HEK293 (cell line): ENCODE measurements around the gene PIP5K1C.

ENCODE experiments used
- KLF16 ChIP-seq: fragments of 450-650 bp; formaldehyde crosslinking; IDR thresholded peaks from 2 replicates; pipeline ENCODE4 v1.5.1; 2017; ENCODE audit warnings: missing biosample characterization, missing genetic modification characterization
- REPIN1 ChIP-seq: fragments of 450-650 bp; formaldehyde crosslinking; IDR thresholded peaks from 2 replicates; pipeline ENCODE4 v1.5.1; 2017; ENCODE audit warnings: missing biosample characterization, missing genetic modification characterization, low read depth
- SALL2 ChIP-seq: fragments of 450-650 bp; formaldehyde crosslinking; IDR thresholded peaks from 2 replicates; pipeline ENCODE4 v1.5.0; 2017; ENCODE audit warnings: missing biosample characterization, mild to moderate bottlenecking, missing genetic modification characterization, borderline replicate concordance
- SP3 ChIP-seq: fragments of 450-650 bp; formaldehyde crosslinking; IDR thresholded peaks from 2 replicates; pipeline ENCODE4 v1.5.1; 2016; ENCODE audit warnings: missing biosample characterization, missing genetic modification characterization
- TCF7L2 ChIP-seq: IDR thresholded peaks from 2 replicates; pipeline ENCODE4 v1.6.1; 2011; ENCODE audit warnings: low read depth, mild to moderate bottlenecking, inconsistent platforms, low read length, moderate library complexity, borderline replicate concordance
- ZNF510 ChIP-seq: fragments of 450-650 bp; formaldehyde crosslinking; IDR thresholded peaks from 2 replicates; pipeline ENCODE4 v1.5.1; 2018; ENCODE audit warnings: mild to moderate bottlenecking, missing genetic modification characterization, missing biosample characterization; ENCODE audit not compliant: insufficient replicate concordance
- ZNF837 ChIP-seq: fragments of 450-650 bp; formaldehyde crosslinking; IDR thresholded peaks from 2 replicates; pipeline ENCODE4 v1.5.1; 2016; ENCODE audit warnings: missing biosample characterization, missing genetic modification characterization
- ZSCAN23 ChIP-seq: fragments of 450-650 bp; formaldehyde crosslinking; IDR thresholded peaks from 2 replicates; pipeline ENCODE4 v1.5.1; 2016; ENCODE audit warnings: missing biosample characterization, missing genetic modification characterization
- TF ChIP-seq, protein P1 (sequence below): fragments of 450-650 bp; formaldehyde crosslinking; IDR thresholded peaks from 2 replicates; pipeline ENCODE4 v1.5.1; 2016; ENCODE audit warnings: missing biosample characterization, missing genetic modification characterization
- TF ChIP-seq, protein P2 (sequence below): fragments of 450-650 bp; formaldehyde crosslinking; IDR thresholded peaks from 2 replicates; pipeline ENCODE4 v1.5.1; 2016; ENCODE audit warnings: missing biosample characterization, missing genetic modification characterization, low read depth
- TF ChIP-seq, protein P3 (sequence below): fragments of 450-650 bp; formaldehyde crosslinking; IDR thresholded peaks from 2 replicates; pipeline ENCODE4 v1.5.1; 2016; ENCODE audit warnings: missing biosample characterization, missing genetic modification characterization
- TF ChIP-seq, protein P4 (sequence below): fragments of 450-650 bp; formaldehyde crosslinking; IDR thresholded peaks from 2 replicates; pipeline ENCODE4 v1.5.1; 2017; ENCODE audit warnings: missing biosample characterization, missing genetic modification characterization
- TF ChIP-seq, protein P5 (sequence below): fragments of 450-650 bp; formaldehyde crosslinking; optimal IDR thresholded peaks from 2 replicates; pipeline ENCODE3; 2016; ENCODE audit warnings: missing biosample characterization, mild to moderate bottlenecking, missing genetic modification characterization
- TF ChIP-seq, protein P6 (sequence below): sonication (generic); formaldehyde crosslinking; IDR thresholded peaks from 2 replicates; pipeline ENCODE4 v1.8.1; 2022; ENCODE audit warnings: mild to moderate bottlenecking, moderate library complexity, missing genetic modification reagents

DNA sequence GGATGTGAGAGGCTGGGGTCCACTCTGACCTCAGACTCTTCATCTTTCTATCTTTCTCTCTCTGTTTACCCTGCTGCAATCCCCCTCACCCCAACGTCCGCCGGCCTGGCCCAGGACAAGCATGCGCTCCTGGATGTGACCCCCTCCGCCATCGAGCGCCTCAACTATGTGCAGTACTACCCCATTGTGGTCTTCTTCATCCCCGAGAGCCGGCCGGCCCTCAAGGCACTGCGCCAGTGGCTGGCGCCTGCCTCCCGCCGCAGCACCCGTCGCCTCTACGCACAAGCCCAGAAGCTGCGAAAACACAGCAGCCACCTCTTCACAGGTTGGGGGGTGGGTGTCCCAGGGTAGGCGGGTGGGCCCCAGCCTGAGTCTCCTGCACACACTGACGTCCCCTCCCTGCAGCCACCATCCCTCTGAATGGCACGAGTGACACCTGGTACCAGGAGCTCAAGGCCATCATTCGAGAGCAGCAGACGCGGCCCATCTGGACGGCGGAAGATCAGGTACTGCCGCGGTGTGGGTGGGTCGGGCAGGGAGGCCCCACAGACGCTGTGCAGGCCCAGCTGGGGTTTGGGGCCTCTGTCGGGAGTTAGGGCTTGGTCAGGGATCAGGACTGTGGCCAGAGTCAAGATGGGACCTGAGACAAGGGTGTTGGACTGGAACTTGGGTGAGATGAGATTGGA, 46.2 kb upstream of the PIP5K1C start:
- TF ChIP-seq, protein P1, sequence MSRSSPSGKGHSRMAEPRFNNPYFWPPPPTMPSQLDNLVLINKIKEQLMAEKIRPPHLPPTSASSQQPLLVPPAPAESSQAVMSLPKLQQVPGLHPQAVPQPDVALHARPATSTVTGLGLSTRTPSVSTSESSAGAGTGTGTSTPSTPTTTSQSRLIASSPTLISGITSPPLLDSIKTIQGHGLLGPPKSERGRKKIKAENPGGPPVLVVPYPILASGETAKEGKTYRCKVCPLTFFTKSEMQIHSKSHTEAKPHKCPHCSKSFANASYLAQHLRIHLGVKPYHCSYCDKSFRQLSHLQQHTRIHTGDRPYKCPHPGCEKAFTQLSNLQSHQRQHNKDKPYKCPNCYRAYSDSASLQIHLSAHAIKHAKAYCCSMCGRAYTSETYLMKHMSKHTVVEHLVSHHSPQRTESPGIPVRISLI (tag by site-specific recombination): no peak
- TF ChIP-seq, protein P2, sequence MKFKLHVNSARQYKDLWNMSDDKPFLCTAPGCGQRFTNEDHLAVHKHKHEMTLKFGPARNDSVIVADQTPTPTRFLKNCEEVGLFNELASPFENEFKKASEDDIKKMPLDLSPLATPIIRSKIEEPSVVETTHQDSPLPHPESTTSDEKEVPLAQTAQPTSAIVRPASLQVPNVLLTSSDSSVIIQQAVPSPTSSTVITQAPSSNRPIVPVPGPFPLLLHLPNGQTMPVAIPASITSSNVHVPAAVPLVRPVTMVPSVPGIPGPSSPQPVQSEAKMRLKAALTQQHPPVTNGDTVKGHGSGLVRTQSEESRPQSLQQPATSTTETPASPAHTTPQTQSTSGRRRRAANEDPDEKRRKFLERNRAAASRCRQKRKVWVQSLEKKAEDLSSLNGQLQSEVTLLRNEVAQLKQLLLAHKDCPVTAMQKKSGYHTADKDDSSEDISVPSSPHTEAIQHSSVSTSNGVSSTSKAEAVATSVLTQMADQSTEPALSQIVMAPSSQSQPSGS (tag by site-specific recombination): no peak
- TF ChIP-seq, protein P3, sequence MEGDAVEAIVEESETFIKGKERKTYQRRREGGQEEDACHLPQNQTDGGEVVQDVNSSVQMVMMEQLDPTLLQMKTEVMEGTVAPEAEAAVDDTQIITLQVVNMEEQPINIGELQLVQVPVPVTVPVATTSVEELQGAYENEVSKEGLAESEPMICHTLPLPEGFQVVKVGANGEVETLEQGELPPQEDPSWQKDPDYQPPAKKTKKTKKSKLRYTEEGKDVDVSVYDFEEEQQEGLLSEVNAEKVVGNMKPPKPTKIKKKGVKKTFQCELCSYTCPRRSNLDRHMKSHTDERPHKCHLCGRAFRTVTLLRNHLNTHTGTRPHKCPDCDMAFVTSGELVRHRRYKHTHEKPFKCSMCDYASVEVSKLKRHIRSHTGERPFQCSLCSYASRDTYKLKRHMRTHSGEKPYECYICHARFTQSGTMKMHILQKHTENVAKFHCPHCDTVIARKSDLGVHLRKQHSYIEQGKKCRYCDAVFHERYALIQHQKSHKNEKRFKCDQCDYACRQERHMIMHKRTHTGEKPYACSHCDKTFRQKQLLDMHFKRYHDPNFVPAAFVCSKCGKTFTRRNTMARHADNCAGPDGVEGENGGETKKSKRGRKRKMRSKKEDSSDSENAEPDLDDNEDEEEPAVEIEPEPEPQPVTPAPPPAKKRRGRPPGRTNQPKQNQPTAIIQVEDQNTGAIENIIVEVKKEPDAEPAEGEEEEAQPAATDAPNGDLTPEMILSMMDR (tag by site-specific recombination): no peak
- TF ChIP-seq ZNF510 (tag by site-specific recombination) (no peak), REPIN1 (tag by site-specific recombination) (no peak), KLF16 (tag by site-specific recombination) (no peak), ZNF837 (tag by site-specific recombination) (no peak), SP3 (tag by site-specific recombination) (no peak), ZSCAN23 (tag by site-specific recombination) (no peak), SALL2 (tag by site-specific recombination) (no peak), TCF7L2 (no peak)
- TF ChIP-seq, protein P4, sequence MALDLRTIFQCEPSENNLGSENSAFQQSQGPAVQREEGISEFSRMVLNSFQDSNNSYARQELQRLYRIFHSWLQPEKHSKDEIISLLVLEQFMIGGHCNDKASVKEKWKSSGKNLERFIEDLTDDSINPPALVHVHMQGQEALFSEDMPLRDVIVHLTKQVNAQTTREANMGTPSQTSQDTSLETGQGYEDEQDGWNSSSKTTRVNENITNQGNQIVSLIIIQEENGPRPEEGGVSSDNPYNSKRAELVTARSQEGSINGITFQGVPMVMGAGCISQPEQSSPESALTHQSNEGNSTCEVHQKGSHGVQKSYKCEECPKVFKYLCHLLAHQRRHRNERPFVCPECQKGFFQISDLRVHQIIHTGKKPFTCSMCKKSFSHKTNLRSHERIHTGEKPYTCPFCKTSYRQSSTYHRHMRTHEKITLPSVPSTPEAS (tag by site-specific recombination): no peak
- TF ChIP-seq, protein P5, sequence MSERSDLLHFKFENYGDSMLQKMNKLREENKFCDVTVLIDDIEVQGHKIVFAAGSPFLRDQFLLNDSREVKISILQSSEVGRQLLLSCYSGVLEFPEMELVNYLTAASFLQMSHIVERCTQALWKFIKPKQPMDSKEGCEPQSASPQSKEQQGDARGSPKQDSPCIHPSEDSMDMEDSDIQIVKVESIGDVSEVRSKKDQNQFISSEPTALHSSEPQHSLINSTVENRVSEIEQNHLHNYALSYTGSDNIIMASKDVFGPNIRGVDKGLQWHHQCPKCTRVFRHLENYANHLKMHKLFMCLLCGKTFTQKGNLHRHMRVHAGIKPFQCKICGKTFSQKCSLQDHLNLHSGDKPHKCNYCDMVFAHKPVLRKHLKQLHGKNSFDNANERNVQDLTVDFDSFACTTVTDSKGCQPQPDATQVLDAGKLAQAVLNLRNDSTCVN (tag by site-specific recombination): no peak
- TF ChIP-seq, protein P6, sequence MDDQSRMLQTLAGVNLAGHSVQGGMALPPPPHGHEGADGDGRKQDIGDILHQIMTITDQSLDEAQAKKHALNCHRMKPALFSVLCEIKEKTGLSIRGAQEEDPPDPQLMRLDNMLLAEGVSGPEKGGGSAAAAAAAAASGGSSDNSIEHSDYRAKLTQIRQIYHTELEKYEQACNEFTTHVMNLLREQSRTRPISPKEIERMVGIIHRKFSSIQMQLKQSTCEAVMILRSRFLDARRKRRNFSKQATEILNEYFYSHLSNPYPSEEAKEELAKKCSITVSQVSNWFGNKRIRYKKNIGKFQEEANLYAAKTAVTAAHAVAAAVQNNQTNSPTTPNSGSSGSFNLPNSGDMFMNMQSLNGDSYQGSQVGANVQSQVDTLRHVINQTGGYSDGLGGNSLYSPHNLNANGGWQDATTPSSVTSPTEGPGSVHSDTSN (CRISPR knock-in tag): no peak
